Activated T-helper 2 cell treated with anti-CD3 and anti-CD28 coated beads, Interferon-gamma antibody, Interleukin-2, Interleukin-4, amounts not matched to agents 10 μg/mL and 5 μg/mL and 100 μg/mL, durations not matched to agents 14 hours and 24 hours and 36 hours (primary cell): ENCODE measurements around the gene UBE3B. TPM values are rescaled to one million over a fixed set of nuclear protein-coding genes. Genes with fewer than 3 reads are reported as not detected.

Experiments
- DNase-seq: peaks from one replicate; pipeline ENCODE4 v3.0.0; 2021; ENCODE audit warnings: low spot score
- H3K27ac Mint-ChIP-seq: one replicate; pipeline ENCODE4 v1.8.0; 2021; ENCODE audit warnings: mixed read lengths
- H3K27me3 Mint-ChIP-seq: one replicate; pipeline ENCODE4 v1.8.0; 2021; ENCODE audit warnings: low read depth, mixed read lengths
- H3K36me3 Mint-ChIP-seq: one replicate; pipeline ENCODE4 v1.8.0; 2021; ENCODE audit warnings: low read depth, mixed read lengths
- H3K4me1 Mint-ChIP-seq: one replicate; pipeline ENCODE4 v1.8.0; 2021; ENCODE audit warnings: low read depth, mixed read lengths
- H3K4me3 Mint-ChIP-seq: one replicate; pipeline ENCODE4 v1.8.0; 2021; ENCODE audit warnings: low read depth, mild to moderate bottlenecking, moderate library complexity, mixed read lengths
- H3K9me3 Mint-ChIP-seq: one replicate; pipeline ENCODE4 v1.8.0; 2021; ENCODE audit warnings: mixed read lengths
- intact Hi-C: fragments of 100-400 bp; cut with micrococcal nuclease; formaldehyde crosslinking; loops from one replicate; pipeline ENCODE4 v1.15.1; 2023
- total RNA-seq: library from RNA; stranded (reverse); gene quantifications from 2 replicates; pipeline ENCODE4 v1.2.3, GENCODE V29; 2022

The UBE3B gene
- total RNA-seq, 1 donor from 2014 or later: 30.6 TPM

GRCh38 chr12:109482894-109483293 is 5.5 kb downstream of the UBE3B start:
- H3K27ac Mint-ChIP-seq: no peak overlapping the region
- H3K36me3 Mint-ChIP-seq: peaks cover 27% of the 10 kb centered on the region
- DNase-seq: no peak
- H3K27me3 Mint-ChIP-seq: no peaks in the 10 kb centered on the region
- H3K4me3 Mint-ChIP-seq: no peak overlapping the region
- H3K4me1 Mint-ChIP-seq: peaks cover 12% of the 10 kb centered on the region
- no peaks in the 10 kb centered on the region for H3K9me3 Mint-ChIP-seq
- intact Hi-C loops: no loop called here

GRCh38 chr12:109483346-109483745 is 5.9 kb downstream of the UBE3B start:
- Mint-ChIP-seq H3K27me3 (no peaks in the 10 kb centered on the region), H3K27ac (no peak overlapping the region), H3K4me3 (no peak overlapping the region), H3K9me3 (no peaks in the 10 kb centered on the region), H3K4me1 (peaks cover 12% of the 10 kb centered on the region), H3K36me3 (peaks cover 29% of the 10 kb centered on the region)
- intact Hi-C loops: no loop called here
- no peak for DNase-seq

GRCh38 chr12:109485201-109485600 is 7.8 kb downstream of the UBE3B start:
- Mint-ChIP-seq H3K4me1 (no peaks in the 10 kb centered on the region), H3K27me3 (no peaks in the 10 kb centered on the region), H3K9me3 (no peaks in the 10 kb centered on the region), H3K4me3 (no peak overlapping the region), H3K36me3 (peaks cover 44% of the 10 kb centered on the region), H3K27ac (no peak overlapping the region)
- DNase-seq: no peak
- intact Hi-C loops: no loop called here

DNA sequence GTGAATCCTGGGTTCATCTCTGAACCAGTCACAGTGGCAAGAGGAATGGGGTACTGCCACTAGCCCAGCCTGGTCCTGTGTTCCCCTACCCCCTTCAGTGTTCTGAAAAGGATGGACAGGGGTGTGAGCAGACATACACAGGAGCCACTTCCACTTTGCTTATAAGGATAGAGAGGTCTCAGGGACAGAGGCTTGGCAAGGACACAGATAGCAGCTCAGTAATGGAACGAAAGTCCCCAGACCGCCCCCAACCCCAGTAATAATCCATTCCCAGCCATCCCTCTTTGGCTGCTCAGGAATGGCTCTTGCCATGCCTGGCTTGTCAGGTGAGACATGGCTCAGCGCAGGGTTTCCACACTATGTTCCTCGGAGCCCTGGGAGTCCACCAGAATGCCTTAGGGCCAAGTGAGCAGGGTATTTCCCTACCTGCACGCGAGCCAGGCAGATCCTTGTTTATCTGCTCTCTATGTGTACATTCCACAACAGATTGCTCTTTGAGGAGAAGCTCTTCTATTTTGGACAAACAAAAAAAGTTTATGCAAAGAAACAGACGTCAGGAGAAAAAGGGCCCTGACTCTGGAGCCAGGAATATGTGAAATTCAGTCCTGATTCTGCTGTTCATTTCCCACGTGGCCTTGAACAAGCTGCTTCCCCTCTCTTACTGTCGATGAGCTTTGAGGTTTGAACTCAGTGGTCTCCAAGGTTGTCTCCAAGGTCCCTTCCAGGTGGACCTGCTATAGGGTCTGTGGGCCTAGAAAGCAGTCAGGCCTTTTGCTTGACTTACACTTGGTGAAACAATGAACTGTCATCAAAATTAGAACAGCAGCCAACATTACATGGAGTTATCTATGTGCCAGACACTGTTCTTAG is 10.0 kb downstream of the UBE3B start:
- Mint-ChIP-seq H3K27me3 (no peaks in the 10 kb centered on the region), H3K4me1 (no peaks in the 10 kb centered on the region), H3K9me3 (no peaks in the 10 kb centered on the region), H3K4me3 (no peak overlapping the region), H3K27ac (no peak overlapping the region), H3K36me3 (peaks cover 47% of the 10 kb centered on the region)
- no peak for DNase-seq
- intact Hi-C loops: no loop called here

- Mint-ChIP-seq H3K4me1 (no peaks in the 10 kb centered on the region), H3K4me3 (no peak overlapping the region), H3K9me3 (no peaks in the 10 kb centered on the region), H3K36me3 (peaks cover 47% of the 10 kb centered on the region), H3K27ac (no peak overlapping the region), H3K27me3 (no peaks in the 10 kb centered on the region)
- intact Hi-C loops: no loop called here
- no peak for DNase-seq
Observed at GRCh38 chr12:109488051-109488665, 10.7 kb downstream of the UBE3B start.

- DNase-seq: no peak
- Mint-ChIP-seq H3K4me3 (no peak overlapping the region), H3K4me1 (no peaks in the 10 kb centered on the region), H3K9me3 (no peaks in the 10 kb centered on the region), H3K27ac (no peak overlapping the region), H3K36me3 (peaks cover 43% of the 10 kb centered on the region), H3K27me3 (no peaks in the 10 kb centered on the region)
- intact Hi-C loops: no loop called here
Observed at GRCh38 chr12:109489016-109489954, 11.9 kb downstream of the UBE3B start.

DNA sequence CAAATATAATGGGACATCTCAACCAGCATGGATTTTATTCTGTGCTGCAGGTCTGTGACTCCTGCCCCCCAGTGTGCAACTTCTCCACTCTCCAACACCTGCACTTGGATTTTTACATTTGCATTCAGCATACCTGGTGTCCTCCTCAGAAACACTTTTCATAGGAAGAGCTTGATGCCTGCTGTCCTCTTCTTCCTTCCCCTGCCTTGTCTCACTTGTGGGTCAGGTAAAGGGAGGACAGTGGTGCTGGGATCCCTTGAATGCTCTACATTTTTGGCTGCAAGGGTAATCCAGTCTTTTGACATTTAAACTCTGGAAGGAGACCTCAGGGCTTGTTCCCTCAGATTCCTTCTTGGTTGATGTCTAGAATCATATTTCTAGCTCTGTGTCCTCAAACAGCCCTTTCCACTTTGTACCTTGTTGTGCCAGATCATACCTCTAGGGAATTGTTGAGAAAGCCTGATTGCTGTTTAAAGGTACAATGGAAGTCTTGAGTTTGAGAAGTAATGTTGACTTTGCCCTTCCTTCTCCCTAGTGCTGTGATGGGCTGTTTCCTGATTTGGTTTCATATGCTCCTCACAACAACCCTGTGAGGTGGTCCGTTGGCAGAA is 12.6 kb downstream of the UBE3B start:
- peaks cover 37% of the 10 kb centered on the region for H3K36me3 Mint-ChIP-seq
- no peak overlapping the region for H3K4me3 Mint-ChIP-seq
- intact Hi-C loops: no loop called here
- H3K9me3 Mint-ChIP-seq: no peaks in the 10 kb centered on the region
- DNase-seq: no peak
- H3K27ac Mint-ChIP-seq: no peak overlapping the region
- peaks cover 3% of the 10 kb centered on the region for H3K4me1 Mint-ChIP-seq
- H3K27me3 Mint-ChIP-seq: no peaks in the 10 kb centered on the region

GRCh38 chr12:109491671-109492070 is 14.2 kb downstream of the UBE3B start:
- intact Hi-C loops: no loop called here
- peaks cover 42% of the 10 kb centered on the region for H3K36me3 Mint-ChIP-seq
- no peaks in the 10 kb centered on the region for H3K9me3 Mint-ChIP-seq

GRCh38 chr12:109492371-109492770 is 14.9 kb downstream of the UBE3B start:
- H3K36me3 Mint-ChIP-seq: peaks cover 42% of the 10 kb centered on the region
- intact Hi-C loops: no loop called here
- H3K4me1 Mint-ChIP-seq: peaks cover 5% of the 10 kb centered on the region
- H3K4me3 Mint-ChIP-seq: no peak overlapping the region
- DNase-seq: no peak
- no peaks in the 10 kb centered on the region for H3K27me3 Mint-ChIP-seq
- no peak overlapping the region for H3K27ac Mint-ChIP-seq
- no peaks in the 10 kb centered on the region for H3K9me3 Mint-ChIP-seq

More at GRCh38 chr12:109491671-109492070, 14.2 kb downstream of the UBE3B start:
- Mint-ChIP-seq H3K27ac (no peak overlapping the region), H3K27me3 (no peaks in the 10 kb centered on the region), H3K4me3 (no peak overlapping the region), H3K4me1 (peaks cover 5% of the 10 kb centered on the region)
- DNase-seq: no peak

DNA sequence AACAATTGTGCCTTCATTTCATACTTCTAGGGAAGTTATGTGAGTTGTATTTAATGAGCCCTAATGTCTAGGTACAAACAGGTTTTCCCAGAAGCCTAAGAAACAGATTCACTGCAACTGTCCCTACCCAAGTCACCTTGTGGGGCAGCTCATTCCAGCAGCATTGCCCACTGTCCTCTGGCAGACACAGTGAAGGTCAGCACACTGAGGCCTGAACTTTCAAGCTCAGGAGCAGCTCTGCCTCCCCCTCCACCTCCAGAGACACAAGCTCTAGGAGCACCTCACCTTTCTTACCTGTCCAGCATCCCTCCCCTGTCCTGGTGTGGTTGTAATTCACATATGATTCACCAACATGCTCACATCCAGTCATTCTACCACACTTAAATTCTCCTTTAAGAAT is 15.7 kb downstream of the UBE3B start:
- no peak for DNase-seq
- H3K27me3 Mint-ChIP-seq: no peaks in the 10 kb centered on the region
- intact Hi-C loops: no loop called here
- H3K9me3 Mint-ChIP-seq: no peaks in the 10 kb centered on the region
- no peak overlapping the region for H3K27ac Mint-ChIP-seq
- no peak overlapping the region for H3K4me3 Mint-ChIP-seq
- H3K4me1 Mint-ChIP-seq: peaks cover 5% of the 10 kb centered on the region
- H3K36me3 Mint-ChIP-seq: peaks cover 39% of the 10 kb centered on the region

GRCh38 chr12:109493938-109494337 is 16.5 kb downstream of the UBE3B start:
- Mint-ChIP-seq H3K4me3 (no peak overlapping the region), H3K36me3 (peaks cover 33% of the 10 kb centered on the region)

GRCh38 chr12:109494348-109494881 is 17.0 kb downstream of the UBE3B start:
- Mint-ChIP-seq H3K27ac (no peak overlapping the region), H3K4me1 (peaks cover 5% of the 10 kb centered on the region), H3K9me3 (no peaks in the 10 kb centered on the region), H3K36me3 (peaks cover 34% of the 10 kb centered on the region), H3K4me3 (no peak overlapping the region), H3K27me3 (no peaks in the 10 kb centered on the region)
- intact Hi-C loops: no loop called here
- no peak for DNase-seq

More at GRCh38 chr12:109493938-109494337, 16.5 kb downstream of the UBE3B start:
- Mint-ChIP-seq H3K9me3 (no peaks in the 10 kb centered on the region), H3K27ac (no peak overlapping the region), H3K4me1 (peaks cover 5% of the 10 kb centered on the region), H3K27me3 (no peaks in the 10 kb centered on the region)
- intact Hi-C loops: no loop called here
- DNase-seq: no peak
